GM19463 (cell line): Measurements from ENCODE around the gene OR4A47.
"Not testable (repeated sequence)": the region's sequence is repeated elsewhere in the genome, so short reads cannot be mapped to it uniquely, and the experiment has no call there.

Source experiments
- ATAC-seq: cut with Tn5 transposase; IDR thresholded peaks from one replicate; pipeline ENCODE4 v1.9.1; 2021; ENCODE audit warnings: mild to moderate bottlenecking, moderate library complexity; ENCODE audit not compliant: unreplicated experiment

The OR4A47 gene, protein sequence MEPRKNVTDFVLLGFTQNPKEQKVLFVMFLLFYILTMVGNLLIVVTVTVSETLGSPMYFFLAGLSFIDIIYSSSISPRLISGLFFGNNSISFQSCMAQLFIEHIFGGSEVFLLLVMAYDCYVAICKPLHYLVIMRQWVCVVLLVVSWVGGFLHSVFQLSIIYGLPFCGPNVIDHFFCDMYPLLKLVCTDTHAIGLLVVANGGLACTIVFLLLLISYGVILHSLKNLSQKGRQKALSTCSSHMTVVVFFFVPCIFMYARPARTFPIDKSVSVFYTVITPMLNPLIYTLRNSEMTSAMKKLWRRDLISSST

DNA sequence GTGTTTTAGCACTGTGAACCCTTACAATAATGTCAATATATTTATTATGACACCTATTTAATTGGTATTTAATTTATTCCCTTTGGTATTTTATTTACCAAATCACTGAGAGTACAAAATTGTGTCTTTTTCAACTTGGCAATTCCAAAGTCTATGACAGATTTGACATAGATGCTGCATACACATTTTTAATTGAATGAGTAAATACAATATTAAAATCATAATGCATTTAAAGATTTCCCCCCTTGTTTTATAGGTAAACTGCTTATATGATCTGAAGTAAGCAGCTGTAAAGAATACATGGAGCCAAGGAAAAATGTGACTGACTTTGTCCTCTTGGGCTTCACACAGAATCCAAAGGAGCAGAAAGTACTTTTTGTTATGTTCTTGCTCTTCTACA, at the start of gene OR4A47:
TSS of gene OR4A47 (plus strand) at position 301 of the 400 bp plus-strand sequence. CDS start at position 301, 0 bp downstream.
- not testable (repeated sequence) for ATAC-seq

DNA sequence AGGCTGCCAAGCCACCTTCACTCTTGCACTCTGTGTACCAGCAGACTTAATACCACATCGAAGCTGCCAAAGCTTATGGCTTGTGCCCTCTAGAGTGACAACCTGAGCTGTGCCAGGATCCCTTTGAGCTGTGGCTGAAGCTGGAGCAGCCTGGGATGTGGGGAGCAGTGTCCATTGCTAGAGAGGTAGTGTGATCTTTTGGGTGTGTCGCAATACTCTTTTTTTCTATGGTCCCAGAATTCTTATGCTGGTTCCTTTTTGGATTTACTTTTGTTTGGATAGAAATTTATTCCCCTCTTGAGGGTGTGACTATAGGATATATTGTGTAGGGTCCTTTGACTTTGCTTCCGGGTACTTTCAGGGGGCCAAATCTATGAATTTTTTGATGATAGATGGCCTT, 32.7 kb upstream of the OR4A47 start:
- not testable (repeated sequence) for ATAC-seq

DNA sequence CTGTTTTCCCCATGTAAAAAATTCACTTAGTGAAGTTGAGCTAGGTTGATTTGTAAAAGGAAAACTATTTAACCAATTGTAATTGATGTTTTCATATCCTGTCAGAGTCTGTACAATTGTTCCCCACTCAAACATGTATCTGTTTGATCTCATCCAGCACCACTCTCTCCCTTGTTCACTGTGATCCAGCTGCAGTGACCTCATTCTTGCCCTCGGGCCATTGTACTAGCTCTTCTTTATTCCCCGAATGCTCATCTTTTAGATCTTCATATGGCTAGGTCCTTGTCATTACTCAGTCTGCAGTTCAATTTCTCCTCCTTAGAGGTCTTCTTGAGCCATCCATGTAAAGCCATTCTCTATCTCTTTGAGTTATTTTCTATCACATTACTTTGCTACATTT, 14.6 kb upstream of the OR4A47 start:
- ATAC-seq, result not testable (repeated sequence)

DNA sequence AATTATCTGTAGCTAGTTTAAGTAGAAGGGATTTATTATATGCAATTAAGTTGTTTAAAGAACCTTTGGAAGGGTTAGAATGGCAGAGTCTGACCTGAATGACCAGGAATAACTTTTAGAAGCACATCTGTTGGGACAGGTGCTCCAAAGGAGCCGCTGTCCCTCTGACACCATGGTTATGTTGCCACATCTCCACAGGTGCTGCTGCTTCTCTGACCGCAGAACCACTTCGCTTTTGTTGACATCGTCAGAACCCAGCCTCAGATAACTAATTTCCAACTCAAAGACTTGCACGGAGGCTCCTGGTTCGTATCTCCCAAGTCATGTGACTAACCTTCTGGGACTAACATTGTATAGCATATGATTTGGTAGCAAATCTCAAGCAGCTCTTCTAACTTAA, 13.9 kb upstream of the OR4A47 start:
- not testable (repeated sequence) for ATAC-seq

DNA sequence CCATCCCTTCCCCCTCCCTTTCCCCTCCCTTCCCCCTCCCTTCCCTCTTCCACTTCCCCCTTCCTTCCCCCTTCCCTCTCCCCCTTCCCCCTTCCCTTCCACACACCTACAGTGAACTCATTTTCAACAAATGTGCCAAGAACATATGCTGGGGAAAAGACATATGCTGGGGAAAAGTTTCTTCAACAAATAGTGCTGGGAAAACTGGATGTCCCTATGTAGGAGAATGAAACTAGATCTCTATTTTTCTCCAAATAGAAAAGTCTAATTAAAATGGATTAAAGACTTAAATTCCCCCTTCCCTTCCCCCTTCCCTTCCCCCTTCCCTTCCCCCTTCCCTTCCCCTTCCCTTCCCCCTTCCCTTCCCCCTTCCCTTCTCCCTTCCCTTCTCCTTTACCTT, 17.6 kb downstream of the OR4A47 start:
- not testable (repeated sequence) for ATAC-seq

DNA sequence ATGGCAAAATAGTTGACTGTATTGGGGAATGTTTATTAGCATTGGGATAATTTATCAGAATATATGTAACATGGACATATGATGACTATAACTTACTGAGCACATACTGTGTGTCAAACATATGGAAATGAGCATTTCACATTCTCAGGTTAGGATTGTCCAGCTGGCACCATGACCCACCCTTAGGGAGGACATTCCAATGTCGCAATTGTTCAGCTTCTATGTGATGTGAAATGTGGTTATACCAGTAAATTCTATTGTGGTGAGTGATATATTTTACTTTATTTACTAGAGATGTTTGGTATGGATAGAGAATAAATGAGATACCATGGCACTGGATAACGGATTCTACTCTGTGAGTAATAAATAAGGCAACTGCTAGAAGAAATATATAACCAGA, 50.4 kb downstream of the OR4A47 start:
- ATAC-seq, result no peak
